Epithelial cell of esophagus (primary cell): ENCODE measurements around the gene MYO1F.
"Not testable (repeated sequence)": the region's sequence is repeated elsewhere in the genome, so short reads cannot be mapped to it uniquely, and the experiment has no call there.

Source experiments
- DNase-seq: peaks from one replicate; pipeline ENCODE4 v3.0.0; 2010; ENCODE audit warnings: low read depth
- H3K4me3 ChIP-seq: 2 replicates; pipeline ENCODE4 v1.5.1; 2011; ENCODE audit warnings: mild to moderate bottlenecking, low read length, control low read depth
- CTCF ChIP-seq: IDR thresholded peaks from 2 replicates; pipeline ENCODE4 v1.5.1; 2011; ENCODE audit warnings: low read depth, mild to moderate bottlenecking, low read length, control low read depth, inconsistent platforms; ENCODE audit not compliant: insufficient read depth; ENCODE audit errors: missing control alignments

Gene MYO1F

GRCh38 chr19:8517551-8518442 lies 59.4 kb downstream of the MYO1F start:
- no peak overlapping the region for H3K4me3 ChIP-seq
- no peak for TF ChIP-seq CTCF
- no peak for DNase-seq

GRCh38 chr19:8515317-8515716 lies 61.9 kb downstream of the MYO1F start:
- no peak for TF ChIP-seq CTCF
- no peak overlapping the region for H3K4me3 ChIP-seq
- no peak for DNase-seq

DNA sequence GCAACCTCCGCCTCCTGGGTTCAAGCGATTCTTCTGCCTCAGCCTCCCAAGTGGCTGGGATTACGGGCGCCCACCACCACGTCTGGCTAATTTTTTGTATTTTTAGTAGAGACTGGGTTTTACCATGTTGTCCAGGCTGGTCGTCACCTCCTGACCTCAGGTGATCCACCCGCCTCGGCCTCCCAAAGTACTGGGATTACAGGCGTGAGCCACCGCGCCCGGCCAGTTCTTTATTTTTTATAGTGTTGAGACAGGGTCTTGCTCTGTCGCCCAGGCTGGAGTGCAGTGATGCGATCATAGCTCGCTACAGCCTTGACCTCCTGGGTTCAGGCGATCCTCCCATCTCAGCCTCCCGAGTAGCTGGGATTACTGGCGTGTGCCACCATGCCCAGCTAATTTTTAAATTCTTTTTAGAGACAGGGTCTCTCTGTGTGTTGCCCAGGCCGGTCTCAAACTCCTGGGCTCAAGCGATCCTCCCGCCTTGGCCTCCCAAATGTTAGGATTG lies 62.7 kb downstream of the MYO1F start:
- not testable (repeated sequence) for DNase-seq
- peak overlapping the region; percentile 61 for H3K4me3 ChIP-seq

DNA sequence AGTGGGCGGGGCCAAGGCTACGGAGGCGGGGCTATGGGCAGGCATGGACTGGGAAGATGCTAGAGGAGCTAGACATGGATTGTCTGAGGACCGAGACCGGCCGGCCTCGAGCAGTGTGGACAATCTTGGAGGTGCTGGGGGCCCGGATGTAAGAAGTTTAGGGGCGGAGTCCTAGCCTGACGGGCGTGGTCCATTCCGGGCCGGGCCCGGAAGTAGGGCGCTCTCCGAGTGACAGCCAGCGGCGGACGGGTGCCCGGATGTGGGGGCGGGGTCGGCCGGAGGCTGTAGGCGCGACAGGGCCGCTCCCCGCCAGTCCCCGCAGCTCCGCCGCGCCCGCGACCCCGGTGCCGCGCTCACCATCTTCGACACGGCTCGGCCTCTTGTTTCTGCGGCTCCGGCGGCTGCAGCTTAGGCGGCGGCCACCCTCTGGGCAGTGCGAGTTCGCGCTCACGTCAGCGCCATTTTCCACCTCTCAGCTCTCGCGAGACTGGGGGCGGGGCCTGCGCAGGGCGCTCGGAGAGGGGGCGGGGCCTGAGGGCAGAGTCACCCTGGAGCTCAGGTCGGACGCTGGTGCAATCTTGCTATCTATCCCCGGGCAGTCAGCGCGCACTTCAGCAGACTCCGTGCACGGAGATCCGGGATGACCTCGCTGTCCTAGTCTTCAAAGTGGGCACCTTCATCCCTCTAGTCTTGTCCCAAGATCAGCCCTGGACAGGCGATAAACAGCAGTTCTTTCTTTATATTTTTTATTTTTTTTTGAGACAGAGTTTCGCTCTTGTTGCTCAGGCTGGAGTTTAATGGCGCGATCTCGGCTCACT lies 63.3 kb downstream of the MYO1F start, which contains the start of gene ZNF414:
TSS of gene ZNF414 (minus strand) at position 481 of the 818 bp plus-strand sequence. CDS start at position 360, 121 bp downstream.
- TF ChIP-seq CTCF: no peak
- peak within 1 kb of the TSS; percentile 61 for H3K4me3 ChIP-seq
- peak; percentile 94 for DNase-seq

GRCh38 chr19:8513036-8513686 lies 64.1 kb downstream of the MYO1F start:
- TF ChIP-seq CTCF: peak; percentile 11
- no peak for DNase-seq

DNA sequence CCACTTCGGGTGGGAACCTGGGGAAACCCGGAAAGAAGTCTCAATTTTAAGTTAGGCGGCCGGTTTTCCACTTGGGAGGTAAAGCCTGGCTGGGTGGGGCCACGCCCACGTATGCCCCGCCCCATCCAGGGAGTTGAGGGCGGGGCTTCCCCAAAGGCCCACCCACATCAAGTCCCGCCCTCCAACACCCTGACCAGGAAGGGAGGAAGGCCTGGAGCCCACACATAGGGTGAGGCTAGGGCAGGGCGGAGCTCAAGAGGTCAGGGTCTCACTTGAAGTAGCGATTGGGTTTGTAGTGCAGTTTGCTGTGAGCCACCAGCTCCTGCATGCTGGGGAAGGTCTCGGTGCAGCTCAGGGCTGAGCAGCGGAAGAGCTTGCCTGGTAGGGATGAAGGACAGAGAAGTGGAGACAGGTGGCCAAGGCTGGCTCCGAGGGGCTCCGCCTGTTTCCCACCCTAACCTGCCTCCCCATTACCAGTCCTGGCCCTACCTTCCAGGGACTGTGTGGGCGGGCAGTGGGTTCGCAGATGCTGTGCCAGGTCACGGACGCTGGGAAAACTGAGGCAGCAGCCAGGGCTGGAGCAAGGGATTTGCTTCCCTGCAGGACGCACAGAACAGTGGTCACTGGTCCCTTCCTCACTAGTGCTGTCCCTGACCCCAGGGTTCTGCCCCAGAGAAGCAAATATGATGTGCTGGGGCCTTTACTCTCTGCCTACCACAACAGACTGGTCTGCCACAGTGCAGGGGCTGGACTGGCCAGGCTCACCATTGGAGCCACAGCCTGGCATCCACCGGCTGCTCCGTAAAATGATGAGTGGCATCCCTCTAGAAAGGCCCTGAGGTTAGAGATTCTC lies 64.9 kb downstream of the MYO1F start:
- peak; percentile 60 for DNase-seq
- TF ChIP-seq CTCF: no peak

More at GRCh38 chr19:8513036-8513686, 64.1 kb downstream of the MYO1F start:
- H3K4me3 ChIP-seq: peak overlapping the region; percentile 61

More for the DNA sequence above, 64.9 kb downstream of the MYO1F start:
- H3K4me3 ChIP-seq: peak overlapping the region; percentile 28
